AG09309 (cell line): ENCODE results near the gene WDR90.

ENCODE experiments used
- DNase-seq: peaks from one replicate; pipeline ENCODE4 v3.0.0-alpha.2; 2010; ENCODE audit warnings: low read depth
- H3K4me3 ChIP-seq: 2 replicates; pipeline ENCODE4 v1.5.1; 2011; ENCODE audit warnings: mild to moderate bottlenecking, low read depth, low read length, moderate library complexity; ENCODE audit not compliant: control insufficient read depth
- CTCF ChIP-seq: IDR thresholded peaks from 2 replicates; pipeline ENCODE4 v1.5.1; 2011; ENCODE audit warnings: mild to moderate bottlenecking, low read depth, low read length, inconsistent platforms; ENCODE audit not compliant: insufficient read depth, control insufficient read depth; ENCODE audit errors: missing control alignments

WDR90 gene

GRCh38 chr16:702341-702740 is 53.2 kb downstream of the WDR90 start:
- no peak overlapping the region for H3K4me3 ChIP-seq
- DNase-seq: no peak
- TF ChIP-seq CTCF: no peak

GRCh38 chr16:703406-703805 is 54.2 kb downstream of the WDR90 start:
- TF ChIP-seq CTCF: no peak

GRCh38 chr16:704047-704446 is 54.9 kb downstream of the WDR90 start:
- no peak for TF ChIP-seq CTCF
- DNase-seq: no peak
- no peak overlapping the region for H3K4me3 ChIP-seq

More at GRCh38 chr16:703406-703805, 54.2 kb downstream of the WDR90 start:
- H3K4me3 ChIP-seq: no peak overlapping the region
- DNase-seq: no peak

- DNase-seq: no peak
- no peak overlapping the region for H3K4me3 ChIP-seq
- TF ChIP-seq CTCF: no peak
Measured at GRCh38 chr16:704552-705380, 55.6 kb downstream of the WDR90 start.

- no peak for TF ChIP-seq CTCF
- no peak for DNase-seq
Measured at GRCh38 chr16:705431-706188, 56.4 kb downstream of the WDR90 start, which contains the start of gene FBXL16. Gene FBXL16 (minus strand): TSS chr16:705801. CDS start chr16:697405, 8,396 bp downstream.

GRCh38 chr16:706189-707061 is 57.3 kb downstream of the WDR90 start:
- TF ChIP-seq CTCF: no peak
- no peak for DNase-seq
- H3K4me3 ChIP-seq: no peak overlapping the region

More at GRCh38 chr16:705431-706188, 56.4 kb downstream of the WDR90 start, which contains the start of gene FBXL16:
- no peak within 1 kb of the TSS for H3K4me3 ChIP-seq
